NCI-H2081 (cell line): ENCODE data around the gene PLP2.
A peak's percentile ranks its signal among the peaks of the same experiment; 100 is the strongest.

ENCODE experiments used
- DNase-seq, 2 experiments: peaks; one replicate each; lab custom pipeline; 2025; lab: John Stamatoyannopoulos, UW

The PLP2 gene

DNA sequence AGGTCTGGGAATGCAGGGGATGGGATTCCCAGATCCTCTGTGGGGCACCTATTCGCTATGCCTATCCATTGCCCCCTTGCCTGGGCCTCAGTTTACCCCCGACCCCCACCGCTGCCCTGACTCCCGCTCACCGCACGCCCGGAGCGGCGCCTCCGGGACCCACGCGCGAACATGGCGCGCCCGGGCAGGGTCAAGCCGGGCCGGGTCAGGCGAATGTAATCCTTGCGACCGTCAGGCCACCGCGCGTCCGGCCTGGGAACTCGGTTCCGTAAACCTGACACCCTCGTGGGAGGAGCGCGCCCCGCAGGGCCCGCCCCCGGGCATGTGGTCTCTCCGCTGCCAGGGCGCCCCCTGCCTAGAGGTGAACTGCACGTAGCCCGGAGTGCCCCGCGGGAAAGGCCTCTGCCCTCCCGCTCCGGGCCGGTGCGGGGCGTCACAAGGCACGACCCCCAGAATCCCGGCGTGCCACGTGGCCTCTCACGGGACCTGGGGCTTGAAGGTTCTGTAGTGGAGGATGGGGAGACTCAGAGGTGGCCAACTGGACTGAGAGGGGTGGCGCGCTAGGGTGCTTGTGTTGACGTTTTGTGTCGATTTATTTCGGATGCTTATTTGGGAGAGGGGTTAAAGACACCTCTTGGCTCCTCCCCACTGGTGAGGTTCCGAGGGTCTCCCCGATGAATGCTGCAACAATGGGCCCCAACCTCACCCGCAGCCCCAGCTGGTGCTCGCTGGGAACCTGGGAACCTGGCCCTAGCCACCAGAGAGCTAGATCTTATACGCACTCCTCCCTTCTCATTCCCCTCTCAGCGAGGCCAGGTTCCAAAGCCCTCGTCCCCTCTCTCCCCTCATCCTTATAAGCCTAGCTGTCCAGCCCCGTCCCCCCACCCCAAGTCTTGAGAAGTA lies 14.7 kb downstream of the PLP2 start, which contains the start of gene PRICKLE3:
Gene PRICKLE3, minus strand, starts transcription at position 249 of the 903 bp plus-strand sequence. Its CDS starts 76 bp downstream, at position 173.
- DNase-seq: peak; percentile 30 to 65

DNA sequence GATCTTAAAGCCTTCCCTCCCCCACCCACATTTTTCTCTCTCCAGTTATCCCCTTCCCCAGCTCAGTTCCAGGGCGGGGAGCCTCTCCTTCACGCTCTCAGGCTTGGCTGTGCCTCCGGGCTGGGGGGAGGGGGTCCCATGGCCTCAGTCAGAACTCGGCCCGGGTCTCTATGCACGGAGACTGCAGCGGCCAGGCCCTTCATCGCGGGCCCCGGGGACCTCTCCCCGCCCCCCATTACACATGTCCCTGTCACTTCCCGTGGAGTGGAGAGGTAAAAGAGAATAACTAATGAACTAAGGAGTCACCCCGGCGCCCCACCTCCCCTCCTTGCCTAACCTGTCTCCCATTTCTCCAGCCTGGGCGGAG lies 15.3 kb downstream of the PLP2 start:
- DNase-seq: no peak

DNA sequence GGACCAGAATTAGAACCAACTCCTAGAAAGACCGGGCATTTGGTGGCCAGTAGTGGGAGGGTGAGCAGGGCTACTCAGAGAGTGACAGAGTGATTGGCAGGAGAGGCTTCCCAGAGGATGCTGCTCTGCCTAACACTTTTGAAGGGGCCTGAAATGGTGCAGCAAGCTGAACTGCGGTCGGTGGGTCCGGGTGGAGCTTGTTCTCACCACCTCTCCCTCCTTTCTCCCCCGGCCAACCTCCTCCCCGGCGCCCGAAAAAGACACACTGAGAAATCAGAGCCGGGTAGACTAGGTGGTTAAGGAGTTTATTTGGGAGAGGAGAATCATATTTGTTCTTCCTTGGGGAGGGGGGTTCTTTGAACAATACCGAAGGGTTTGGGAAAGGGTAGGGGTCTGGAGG lies 15.8 kb downstream of the PLP2 start:
- no peak for DNase-seq

DNA sequence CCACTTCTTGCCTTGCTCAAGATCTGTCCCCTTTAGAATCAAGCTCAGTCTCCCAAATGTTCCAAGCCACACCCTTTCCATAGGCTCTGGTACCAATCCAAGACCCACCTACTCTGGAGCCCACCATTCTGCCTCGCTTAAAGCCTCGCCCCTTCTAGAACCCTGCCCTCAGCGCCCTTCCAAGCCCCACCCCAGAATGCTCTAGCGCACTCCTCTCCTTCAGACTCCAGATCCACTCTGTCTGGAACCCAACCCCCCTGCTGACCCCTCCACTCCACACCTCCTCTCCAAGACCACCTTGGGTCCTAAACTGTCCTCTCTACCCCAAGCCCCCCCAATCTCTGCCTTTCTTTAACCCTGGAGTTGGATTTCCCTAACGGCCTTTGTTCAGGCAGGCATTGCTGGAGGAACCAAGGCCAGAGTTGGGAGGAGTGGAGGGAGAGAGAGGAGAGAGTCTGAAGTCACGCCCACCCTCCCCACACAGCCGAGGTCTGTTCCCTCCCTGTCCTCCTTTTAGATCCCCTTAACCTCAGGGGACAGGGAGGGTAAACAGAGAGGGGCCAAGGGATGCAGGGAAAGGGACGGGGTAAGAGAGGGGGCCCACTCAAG lies 16.9 kb downstream of the PLP2 start:
- no peak for DNase-seq

DNA sequence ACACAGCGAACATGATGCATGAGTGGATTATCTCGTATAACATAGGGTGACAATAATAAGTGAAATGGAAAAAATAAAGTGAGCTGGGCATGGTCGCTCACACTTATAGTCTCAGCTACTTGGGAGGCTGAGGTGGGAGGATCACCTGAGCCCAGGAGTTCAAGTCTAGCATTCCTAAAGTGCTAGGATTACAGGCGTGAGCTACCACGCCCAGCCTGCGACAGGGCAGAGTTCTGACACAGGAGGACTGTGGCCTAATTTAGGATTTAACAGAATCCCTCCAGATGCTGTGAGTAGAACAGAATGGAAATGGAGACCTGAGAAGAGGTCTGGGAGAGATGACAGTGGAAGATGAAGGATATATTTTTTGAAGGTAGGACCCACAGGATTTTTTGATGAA lies 17.9 kb downstream of the PLP2 start:
- DNase-seq: no peak

DNA sequence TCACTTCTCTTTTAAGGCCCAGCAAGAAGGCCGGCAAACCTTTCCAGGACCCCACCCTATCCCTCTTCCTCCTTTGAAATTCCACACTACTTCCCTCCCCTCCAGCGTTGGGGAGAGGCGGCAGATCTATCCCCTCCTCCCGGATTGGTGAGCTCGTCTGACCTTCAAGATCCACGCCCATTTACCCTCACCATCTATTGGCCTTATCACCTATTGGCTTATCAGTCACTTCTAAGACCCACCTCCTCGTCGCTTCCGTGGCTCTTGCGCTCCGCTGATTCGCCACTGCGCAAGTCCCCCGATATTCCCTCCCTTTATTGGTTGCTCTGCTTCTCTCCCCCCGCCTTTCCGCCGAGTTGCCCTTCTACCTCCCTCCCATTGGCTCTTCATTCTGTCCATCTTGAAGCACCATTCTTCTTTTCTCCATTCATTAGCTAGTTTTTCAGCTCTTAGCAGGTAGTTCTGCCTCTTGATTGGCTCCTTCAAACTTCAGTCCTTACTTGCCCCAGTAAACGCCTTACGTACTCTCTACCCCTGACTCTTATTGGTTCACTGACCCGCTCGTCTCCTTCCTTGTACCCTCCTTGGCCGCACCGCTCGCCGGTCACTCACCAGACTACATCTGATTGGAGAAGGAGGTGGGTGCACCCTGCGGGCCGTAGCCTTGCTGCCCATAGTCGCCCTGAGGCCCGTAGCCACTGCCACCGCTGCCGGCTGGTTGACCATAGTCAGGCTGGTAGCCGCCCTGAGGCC lies 19.3 kb downstream of the PLP2 start:
- peak; percentile 96 to 99 for DNase-seq

DNA sequence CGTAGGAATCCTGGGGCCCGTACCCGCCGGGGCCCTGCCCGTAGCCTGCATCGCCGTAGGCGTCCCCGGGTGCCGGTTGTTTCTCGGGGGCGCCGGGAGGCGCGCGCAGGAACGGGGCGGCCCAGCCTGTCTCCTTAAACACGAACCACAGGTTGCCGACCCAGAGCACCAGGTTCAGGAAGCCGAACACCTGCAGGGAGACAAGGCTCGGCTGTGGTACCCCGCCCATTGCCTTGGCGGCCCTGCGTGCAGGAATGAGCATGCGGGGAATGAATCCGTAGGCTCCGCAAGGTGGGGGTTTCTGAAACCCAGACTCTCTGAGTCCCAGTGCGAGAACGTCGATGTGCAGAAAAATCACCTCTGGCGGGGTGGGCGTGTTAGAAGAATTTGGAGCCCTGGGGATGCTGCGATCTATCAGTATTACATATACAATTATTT lies 19.9 kb downstream of the PLP2 start:
- DNase-seq: no peak

DNA sequence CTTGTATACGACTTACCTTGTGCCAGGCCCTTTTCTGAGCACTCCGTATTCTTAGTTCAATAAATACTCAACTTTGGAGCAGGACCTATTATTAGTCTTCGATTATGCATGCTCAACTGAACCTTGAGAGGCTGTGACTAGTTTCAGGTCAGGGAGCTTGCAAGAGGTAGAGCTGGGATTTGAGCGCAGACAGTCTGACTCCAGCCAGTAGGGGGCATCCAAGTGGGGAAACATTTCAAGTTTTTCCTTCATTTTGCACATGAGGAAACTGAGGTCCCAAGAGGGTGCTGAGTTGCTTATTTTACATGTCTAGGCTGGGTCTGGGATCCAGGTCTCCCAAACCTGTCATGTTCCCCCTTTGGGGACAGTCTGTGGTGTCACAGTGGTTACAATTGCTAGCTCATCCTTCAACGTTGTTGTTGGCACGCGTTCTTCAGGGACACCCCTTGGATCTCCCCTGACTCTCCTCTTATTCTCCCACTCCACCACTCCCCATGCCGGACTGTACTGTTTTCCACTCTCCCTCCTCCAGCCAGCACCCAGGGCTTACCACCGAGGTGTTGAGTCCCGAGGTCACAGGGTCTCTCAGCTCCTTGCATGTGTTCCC lies 21.1 kb downstream of the PLP2 start:
- DNase-seq: peak; percentile 8 to 9

DNA sequence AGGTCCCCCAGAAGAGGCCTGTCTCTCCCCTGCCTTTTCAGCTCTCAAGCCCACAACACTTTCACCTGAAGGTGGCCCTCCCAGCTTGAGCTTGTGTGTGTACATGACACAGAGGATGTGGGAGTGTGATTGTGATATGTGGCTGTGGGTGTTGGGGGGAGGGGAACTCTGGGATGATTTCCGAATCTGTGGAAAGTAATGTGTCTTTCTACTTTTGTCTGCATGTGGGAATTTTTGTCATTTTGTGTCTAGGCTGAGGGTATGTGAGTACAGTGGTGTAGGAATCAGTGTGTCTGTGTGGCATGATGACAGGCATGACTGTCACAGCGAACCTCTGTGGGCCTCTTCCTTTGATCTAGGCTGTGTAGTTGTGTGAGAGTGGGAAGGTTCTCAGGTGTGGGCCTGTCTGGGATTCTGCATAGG lies 21.9 kb downstream of the PLP2 start:
- no peak for DNase-seq

DNA sequence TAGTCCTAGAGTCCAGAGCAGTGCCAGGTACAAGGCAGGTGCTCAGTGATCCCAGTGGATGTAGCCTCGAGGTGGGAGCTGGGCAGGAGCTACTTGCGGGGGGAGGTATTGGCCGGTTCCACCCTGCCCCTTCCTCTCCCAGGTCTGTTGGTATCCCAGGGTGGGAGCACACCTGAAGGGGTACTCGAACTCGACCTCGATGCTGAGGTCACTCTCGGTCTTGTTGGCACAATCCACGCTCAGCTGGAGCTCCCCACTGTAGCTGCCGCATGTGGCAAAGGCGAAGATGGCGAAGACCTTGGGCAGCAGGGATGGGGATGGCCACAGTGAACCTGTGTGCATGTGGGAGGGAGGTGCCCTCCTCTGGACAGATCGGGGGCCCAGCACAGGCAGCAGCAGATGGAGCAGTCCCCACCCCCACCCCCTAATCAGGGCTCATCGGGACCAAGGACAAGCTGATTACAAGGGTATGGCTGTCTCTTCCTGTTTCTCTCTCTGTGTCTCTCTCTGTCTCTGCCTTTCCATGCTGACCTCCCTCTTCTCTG lies 25.9 kb downstream of the PLP2 start:
- DNase-seq: no peak

DNA sequence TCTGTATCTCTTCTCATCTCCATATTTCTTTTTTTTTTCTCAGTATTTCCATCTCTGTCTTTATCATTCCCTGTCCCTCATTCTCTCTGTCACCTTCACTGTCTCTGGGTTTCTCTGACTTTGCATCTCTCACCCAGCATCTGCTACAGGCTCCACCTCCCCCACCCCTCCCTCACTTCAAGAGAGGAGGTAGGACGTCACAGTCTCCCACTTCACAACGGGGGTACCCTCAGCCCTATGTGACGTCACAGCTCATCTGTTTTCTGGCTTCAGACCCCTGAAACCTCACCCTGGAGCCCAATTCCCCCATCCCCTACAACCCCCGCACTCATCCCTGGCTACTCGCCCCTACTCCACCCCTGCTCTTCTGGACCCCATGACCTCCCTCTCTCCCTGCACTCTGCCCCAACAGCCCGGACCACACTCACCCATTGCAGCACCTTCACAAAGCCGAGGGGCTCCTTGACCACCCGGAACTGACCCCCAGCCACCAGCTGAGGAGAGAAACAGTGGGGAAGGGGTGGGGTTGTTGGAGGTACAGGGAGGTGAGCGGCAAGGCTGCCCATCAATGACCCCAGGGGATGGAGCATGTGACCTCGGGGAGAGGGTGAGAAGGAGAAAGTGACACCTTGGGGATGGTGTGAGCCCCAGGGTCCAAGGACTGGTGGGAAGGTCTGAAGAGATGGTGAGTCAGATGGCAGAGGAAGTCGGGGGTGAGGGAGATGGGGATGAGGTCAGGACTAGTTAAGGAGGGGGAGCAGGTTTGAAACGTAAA lies 27.0 kb downstream of the PLP2 start:
- DNase-seq: no peak

DNA sequence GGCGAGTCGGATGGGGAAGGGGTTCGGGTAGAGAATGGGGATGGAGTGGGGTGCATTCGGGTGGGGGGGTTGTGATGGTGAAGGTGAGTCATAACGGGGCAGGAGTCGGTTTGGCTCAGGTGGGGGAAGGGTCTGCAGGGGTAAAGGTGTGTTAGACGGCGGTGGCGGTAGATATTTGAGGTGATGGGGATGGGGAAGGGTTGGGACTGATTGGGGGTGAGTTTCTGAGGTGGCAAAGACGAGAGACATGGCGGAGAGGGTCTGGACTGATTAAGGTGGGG lies 27.6 kb downstream of the PLP2 start:
- DNase-seq: no peak

DNA sequence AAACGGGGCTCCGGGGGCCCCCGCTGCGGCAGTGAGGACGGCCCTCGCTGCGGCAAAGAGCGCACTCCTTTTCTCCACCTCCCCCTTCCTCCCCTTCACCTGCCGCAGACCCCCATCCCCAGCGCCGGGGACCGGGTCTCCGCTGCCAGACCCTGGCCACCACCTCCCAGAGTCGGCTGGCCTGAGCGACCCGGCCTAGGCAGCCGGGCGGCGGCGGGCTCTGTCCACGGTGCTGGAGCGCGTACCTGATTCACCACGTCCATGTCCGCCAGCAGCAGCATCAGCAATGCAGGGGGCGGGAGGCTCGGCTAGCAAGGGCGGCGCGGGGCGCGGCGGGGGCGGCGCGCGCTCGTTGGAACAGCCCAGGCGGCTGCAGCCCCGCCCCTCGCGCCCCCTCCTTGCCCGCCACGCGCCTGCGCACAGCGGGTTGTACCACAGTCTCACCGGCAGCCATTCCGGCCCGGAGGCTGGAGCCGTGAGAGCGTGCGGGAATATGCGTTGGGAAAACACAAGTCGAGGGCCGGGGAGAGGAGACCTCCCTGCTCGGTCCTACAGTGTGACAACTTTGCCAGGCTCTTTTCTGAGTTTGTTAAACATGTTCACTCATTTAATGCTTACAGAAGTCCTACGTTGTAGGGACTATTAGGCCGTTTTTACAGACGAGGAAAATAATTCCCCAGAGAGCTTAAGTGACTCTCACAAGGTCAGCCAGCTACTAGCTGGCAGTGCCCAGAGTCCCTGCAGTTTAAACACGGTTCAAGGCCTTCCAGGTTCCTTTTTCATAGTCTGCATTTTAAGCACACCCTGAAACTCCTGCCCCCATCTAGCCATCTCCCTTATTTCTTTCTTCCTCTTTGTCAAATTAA lies 28.4 kb downstream of the PLP2 start, which contains the start of gene SYP:
Gene SYP, minus strand, starts transcription at position 288 of the 866 bp plus-strand sequence. Its CDS starts 7 bp downstream, at position 281.
- DNase-seq: peak; percentile 82 to 87

DNA sequence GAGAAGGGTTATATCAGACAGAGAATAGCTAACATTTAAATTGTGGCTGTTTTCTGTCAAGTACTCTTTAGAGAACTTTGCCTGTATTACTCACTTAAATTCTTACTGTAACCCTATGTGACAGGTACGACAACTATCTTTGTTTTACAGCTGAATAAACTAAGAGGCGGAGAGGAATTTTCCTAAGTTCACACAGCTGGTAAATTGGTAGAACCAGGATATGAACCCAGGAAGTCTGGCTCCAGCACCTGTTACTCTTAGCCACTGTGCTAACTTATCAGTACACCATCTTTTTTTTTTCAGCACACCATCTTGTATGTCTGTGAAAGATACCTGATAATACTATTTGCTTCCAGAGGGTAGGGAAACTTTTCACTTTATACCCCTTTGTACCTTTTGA lies 30.3 kb downstream of the PLP2 start:
- DNase-seq: peak in 1 of 2 experiments; percentile 56

DNA sequence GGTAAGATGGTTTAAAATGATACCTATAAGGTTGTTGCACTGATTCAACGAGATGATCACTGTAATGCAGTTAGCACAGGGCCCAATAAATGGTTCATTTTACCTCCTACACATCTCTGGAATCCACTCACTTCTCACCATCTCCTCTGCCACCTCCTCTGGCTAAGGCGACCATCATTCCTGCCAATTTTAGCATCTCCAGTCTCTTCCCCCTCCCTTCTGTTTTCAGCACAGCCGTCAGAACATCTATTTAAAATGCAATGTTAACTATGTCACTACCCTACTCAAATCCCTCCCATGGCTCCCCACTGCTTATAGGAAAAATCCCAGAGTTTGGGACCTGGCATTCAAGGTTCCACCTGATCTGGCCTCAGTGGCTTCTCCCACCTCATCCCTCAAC lies 31.8 kb downstream of the PLP2 start:
- no peak for DNase-seq

DNA sequence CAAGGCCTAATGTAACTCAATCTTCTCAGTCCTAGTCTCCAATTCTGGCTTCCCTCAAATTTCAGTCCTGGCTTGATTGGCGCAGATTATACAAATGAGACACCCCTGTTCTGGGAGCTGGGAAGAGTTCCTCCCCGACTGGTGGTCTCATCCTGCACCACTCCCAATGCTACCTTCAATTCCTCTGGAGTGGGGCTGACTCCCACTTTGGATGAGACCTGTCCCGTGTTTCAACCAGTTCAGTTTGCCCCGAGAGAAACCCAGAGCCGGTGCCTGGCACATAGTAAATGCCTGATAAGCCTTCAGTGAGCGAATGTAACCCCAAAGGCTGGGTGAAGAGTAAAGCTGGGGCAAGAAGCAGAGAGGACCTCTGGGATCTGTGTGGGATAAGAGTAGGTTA lies 32.3 kb downstream of the PLP2 start:
- DNase-seq: no peak

DNA sequence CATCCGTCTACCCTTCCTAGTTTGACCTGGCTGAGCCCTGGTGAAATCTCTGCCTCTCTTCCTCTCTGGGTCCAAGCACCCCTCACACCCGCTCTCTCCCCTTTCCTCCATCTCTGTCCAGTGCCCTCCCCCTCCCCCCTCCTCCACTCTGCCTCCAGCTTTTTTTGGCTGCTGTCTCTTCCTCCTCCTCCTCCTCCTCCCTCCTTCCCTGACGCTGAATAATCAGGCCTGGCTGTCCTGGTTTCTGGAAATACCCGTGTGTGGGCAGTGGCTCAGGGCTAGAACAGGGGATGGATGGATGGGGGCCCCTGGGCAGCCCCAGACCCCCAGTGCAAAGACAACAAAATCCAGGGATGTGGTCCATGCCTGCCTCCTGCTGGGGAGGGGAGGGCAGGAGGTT lies 33.0 kb downstream of the PLP2 start:
- DNase-seq: no peak

DNA sequence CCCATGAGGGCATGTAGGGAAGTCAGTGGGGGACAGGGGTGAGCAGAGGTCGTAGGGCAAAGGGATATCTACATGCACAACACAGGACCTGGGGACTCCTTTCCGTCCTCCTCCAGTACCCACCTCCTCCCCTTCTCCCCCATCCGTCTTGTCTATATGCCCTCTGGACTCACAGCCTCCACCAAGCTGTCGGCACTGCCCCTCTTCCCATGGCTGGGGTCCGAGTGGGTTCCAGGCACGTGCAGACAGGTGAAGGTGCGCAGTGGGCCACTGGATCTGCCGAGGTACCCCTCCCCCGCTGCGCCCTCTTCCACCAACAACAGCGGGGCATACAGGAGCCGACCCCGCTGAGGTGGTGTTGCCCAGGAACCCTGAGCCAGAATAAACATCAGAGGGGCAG lies 33.7 kb downstream of the PLP2 start:
- no peak for DNase-seq

DNA sequence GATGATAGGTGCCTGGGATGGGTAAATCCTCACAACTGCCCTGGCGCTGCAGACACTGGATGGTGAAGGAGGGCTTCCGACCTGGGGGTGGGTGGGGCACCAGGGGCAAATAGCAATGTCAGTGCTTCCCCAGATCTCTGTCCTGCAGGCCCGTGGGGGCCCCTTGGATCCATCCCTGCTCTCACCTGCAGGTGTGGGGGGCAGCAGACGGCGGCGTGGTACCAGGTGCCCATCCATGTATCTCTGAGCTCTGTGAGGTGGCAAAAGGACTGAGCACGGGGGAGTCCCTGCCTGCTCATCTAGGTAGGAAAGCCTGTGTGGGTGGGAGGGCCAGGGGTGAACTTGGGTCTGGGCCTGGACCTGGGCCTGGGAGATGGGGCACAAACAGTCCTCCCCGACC lies 34.8 kb downstream of the PLP2 start:
- no peak for DNase-seq

DNA sequence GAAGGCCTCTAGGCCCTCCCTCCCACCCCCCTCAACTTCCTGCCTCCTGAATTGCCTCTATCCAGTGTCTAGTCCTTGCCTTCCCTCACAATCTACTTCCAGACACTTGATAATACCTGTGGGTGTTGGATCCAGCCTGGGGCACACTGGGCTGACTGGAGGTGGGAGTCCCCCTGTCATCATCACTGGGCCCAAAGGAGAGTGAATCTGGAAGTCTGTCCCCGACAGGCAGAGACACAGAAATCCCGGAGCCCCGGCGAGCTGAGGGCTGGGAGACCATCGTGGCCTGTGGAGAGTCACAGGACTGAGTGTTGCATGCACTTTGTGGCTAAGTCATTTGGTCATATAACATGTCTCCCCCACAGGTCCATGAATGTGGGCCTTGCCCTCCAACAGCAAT lies 36.7 kb downstream of the PLP2 start:
- DNase-seq: no peak
